ENCODE results near the gene ST8SIA6. TPM values are rescaled to one million over a fixed set of nuclear protein-coding genes. Genes with fewer than 3 reads are reported as not detected.

Gene ST8SIA6
- total and polyA plus RNA-seq, 9 of the 15 experiments (the other 6 are each of a cell fraction or from before 2014, with no cell fraction given), result 0.69 to 6.7 (median 5.0) TPM

GRCh38 chr10:17455015-17455520 lies 673 bp upstream of the ST8SIA6 start (continued):
- TF ChIP-seq KAT7 (CRISPR knock-in tag; IDR thresholded peaks at IDR 0.05; ENCODE audit: borderline replicate concordance), result 0 out of 2 replicates have a peak, but pooled peaks have one; percentile 20
- no peak for TF ChIP-seq IRF1 (CRISPR knock-in tag; IDR thresholded peaks at IDR 0.05; ENCODE audit: borderline replicate concordance)
- no peak for TF ChIP-seq HDAC2 (IDR thresholded peaks at IDR 0.05)
- no peak for TF ChIP-seq ATF7 (IDR thresholded peaks at IDR 0.05)
- TF ChIP-seq ASH1L (IDR thresholded peaks at IDR 0.05; ENCODE audit: borderline replicate concordance, low read depth, partially characterized antibody), result peak; percentile 47
- peak; percentile 42; the same call in 1 of the 2 replicates for TF ChIP-seq MBD2 (IDR thresholded peaks at IDR 0.05; ENCODE audit: borderline replicate concordance, low read depth)
- TF ChIP-seq ZNF134 (CRISPR knock-in tag; conservative IDR thresholded peaks at IDR 0.05), result no peak
- TF ChIP-seq DNMT1 (IDR thresholded peaks at IDR 0.05), result no peak
- TF ChIP-seq ZNF274 (IDR thresholded peaks at IDR 0.05; ENCODE audit: borderline replicate concordance, low read depth, low read length), result no peak
- no peak for TF ChIP-seq KAT2B (IDR thresholded peaks at IDR 0.05; ENCODE audit: low read depth, low read length)
- no peak; the same call in 1 of the 2 replicates for TF ChIP-seq ZBTB17 (CRISPR knock-in tag; IDR thresholded peaks at IDR 0.05)
- TF ChIP-seq ARID1B (IDR thresholded peaks at IDR 0.05), result no peak
- no peak for TF ChIP-seq ZNF586 (CRISPR knock-in tag; conservative IDR thresholded peaks at IDR 0.05)
- peak; percentile 89; the same call in 1 of the 2 replicates for TF ChIP-seq POLR2AphosphoS2 (IDR thresholded peaks at IDR 0.05; ENCODE audit: low read length)
- TF ChIP-seq ELF2 (CRISPR knock-in tag; IDR thresholded peaks at IDR 0.05), result no peak
- TF ChIP-seq FOXO4 (CRISPR knock-in tag; IDR thresholded peaks at IDR 0.05), result no peak
- no peak; the same call in 1 of the 2 replicates for TF ChIP-seq ZNF395 (CRISPR knock-in tag; IDR thresholded peaks at IDR 0.05)
- no peak for TF ChIP-seq ZNF121 (CRISPR knock-in tag; conservative IDR thresholded peaks at IDR 0.05)
- TF ChIP-seq ZNF436 (CRISPR knock-in tag; IDR thresholded peaks at IDR 0.05), result no peak
- TF ChIP-seq FUS (optimal IDR thresholded peaks at IDR 0.05; ENCODE audit: low read depth, low read length), result no peak
- peak; percentile 61 for TF ChIP-seq BRD9 (IDR thresholded peaks at IDR 0.05; ENCODE audit: low read depth, partially characterized antibody)
- no peak for TF ChIP-seq E4F1 (CRISPR knock-in tag; IDR thresholded peaks at IDR 0.05; ENCODE audit: borderline replicate concordance)
- no peak for TF ChIP-seq HES1 (IDR thresholded peaks at IDR 0.05; ENCODE audit: low read depth)

Measured in K562 (cell line).